OCI-LY3 (cell line): ENCODE data around the gene THEM5.

ENCODE experiments used
- H2AFZ ChIP-seq: fragments of 200-600, 300-600 bp; shearing (Covaris generic); 2 replicates; pipeline ENCODE4 v1.6.0; 2014; ENCODE audit warnings: antibody characterized with exemption, low read depth, low read length
- H3K27ac ChIP-seq: fragments of 200-600, 300-600 bp; sonication (generic); 2 replicates; pipeline ENCODE4 v1.5.1; 2014; ENCODE audit warnings: mild to moderate bottlenecking, low read length, moderate library complexity, mixed read lengths
- H3K27me3 ChIP-seq: fragments of 200-600, 300-600 bp; sonication (generic); 2 replicates; pipeline ENCODE4 v1.6.1; 2014; ENCODE audit warnings: low read depth, low read length, mixed read lengths
- H3K36me3 ChIP-seq: fragments of 200-600, 300-600 bp; sonication (generic); replicated peaks from 2 replicates; pipeline ENCODE3; 2014; ENCODE audit warnings: low read depth, low read length, mixed read lengths
- H3K4me1 ChIP-seq: fragments of 300-600, 200-600 bp; sonication (generic); 2 replicates; pipeline ENCODE4 v1.6.1; 2014; ENCODE audit warnings: low read length, mixed read lengths
- H3K4me2 ChIP-seq: fragments of 200-600, 300-600 bp; sonication (generic); 2 replicates; pipeline ENCODE4 v1.6.1; 2014; ENCODE audit warnings: low read length, mixed read lengths
- H3K4me3 ChIP-seq: fragments of 300-600, 200-600 bp; sonication (generic); 2 replicates; pipeline ENCODE4 v1.5.1; 2014; ENCODE audit warnings: antibody characterized with exemption, mild to moderate bottlenecking, low read length, moderate library complexity
- H3K79me2 ChIP-seq: fragments of 300-600, 200-600 bp; shearing (Covaris generic); 2 replicates; pipeline ENCODE4 v1.6.1; 2014; ENCODE audit warnings: mild to moderate bottlenecking, low read length, mixed read lengths
- H3K9ac ChIP-seq: fragments of 300-600, 200-600 bp; shearing (Covaris generic); 2 replicates; pipeline ENCODE4 v1.6.0; 2014; ENCODE audit warnings: mild to moderate bottlenecking, low read length, moderate library complexity
- H3K9me3 ChIP-seq: fragments of 200-600, 300-600 bp; shearing (Covaris generic); 2 replicates; pipeline ENCODE4 v1.6.1; 2014; ENCODE audit warnings: low read length, mixed read lengths; ENCODE audit not compliant: insufficient read depth
- H4K20me1 ChIP-seq: fragments of 200-600, 300-600 bp; sonication (generic); 2 replicates; pipeline ENCODE4 v1.6.1; 2016; ENCODE audit warnings: low read length, mixed read lengths; ENCODE audit not compliant: insufficient read depth
- EZH2phosphoT487 ChIP-seq: fragments of 200-600 bp; shearing (Covaris generic); IDR thresholded peaks from 2 replicates; pipeline ENCODE4 v1.6.1; 2018; ENCODE audit warnings: antibody characterized with exemption, mixed run types, low read depth
- TF ChIP-seq, protein P1 (sequence below): fragments of 200-600, 300-600 bp; sonication (generic); IDR thresholded peaks from 2 replicates; pipeline ENCODE4 v1.5.1; 2014; ENCODE audit warnings: antibody characterized with exemption, low read length, low read depth

Gene THEM5

GRCh38 chr1:151807131-151807530, 46.4 kb downstream of the THEM5 start:
- no peaks in the 10 kb centered on the region for H3K79me2 ChIP-seq
- H3K9me3 ChIP-seq = no peaks in the 10 kb centered on the region
- peaks cover 32% of the 10 kb centered on the region for H3K27me3 ChIP-seq
- TF ChIP-seq EZH2phosphoT487 = no peak
- TF ChIP-seq, protein P1, sequence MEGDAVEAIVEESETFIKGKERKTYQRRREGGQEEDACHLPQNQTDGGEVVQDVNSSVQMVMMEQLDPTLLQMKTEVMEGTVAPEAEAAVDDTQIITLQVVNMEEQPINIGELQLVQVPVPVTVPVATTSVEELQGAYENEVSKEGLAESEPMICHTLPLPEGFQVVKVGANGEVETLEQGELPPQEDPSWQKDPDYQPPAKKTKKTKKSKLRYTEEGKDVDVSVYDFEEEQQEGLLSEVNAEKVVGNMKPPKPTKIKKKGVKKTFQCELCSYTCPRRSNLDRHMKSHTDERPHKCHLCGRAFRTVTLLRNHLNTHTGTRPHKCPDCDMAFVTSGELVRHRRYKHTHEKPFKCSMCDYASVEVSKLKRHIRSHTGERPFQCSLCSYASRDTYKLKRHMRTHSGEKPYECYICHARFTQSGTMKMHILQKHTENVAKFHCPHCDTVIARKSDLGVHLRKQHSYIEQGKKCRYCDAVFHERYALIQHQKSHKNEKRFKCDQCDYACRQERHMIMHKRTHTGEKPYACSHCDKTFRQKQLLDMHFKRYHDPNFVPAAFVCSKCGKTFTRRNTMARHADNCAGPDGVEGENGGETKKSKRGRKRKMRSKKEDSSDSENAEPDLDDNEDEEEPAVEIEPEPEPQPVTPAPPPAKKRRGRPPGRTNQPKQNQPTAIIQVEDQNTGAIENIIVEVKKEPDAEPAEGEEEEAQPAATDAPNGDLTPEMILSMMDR = no peak
- no peaks in the 10 kb centered on the region for H3K36me3 ChIP-seq
- no peak overlapping the region for H2AFZ ChIP-seq
- no peak overlapping the region for H3K9ac ChIP-seq
- no peak overlapping the region for H3K4me3 ChIP-seq
- no peak overlapping the region for H3K27ac ChIP-seq
- H4K20me1 ChIP-seq = no peaks in the 10 kb centered on the region
- H3K4me1 ChIP-seq = peaks cover 5% of the 10 kb centered on the region; the same call in 1 of the 2 replicates
- no peak overlapping the region for H3K4me2 ChIP-seq

- Histone ChIP-seq H3K9me3 (no peaks in the 10 kb centered on the region), H3K4me2 (no peak overlapping the region), H2AFZ (no peak overlapping the region), H3K4me3 (no peak overlapping the region), H3K9ac (no peak overlapping the region), H3K27ac (no peak overlapping the region), H3K4me1 (peaks cover 5% of the 10 kb centered on the region; the same call in 1 of the 2 replicates), H3K36me3 (no peaks in the 10 kb centered on the region), H4K20me1 (no peaks in the 10 kb centered on the region), H3K27me3 (peaks cover 34% of the 10 kb centered on the region), H3K79me2 (no peaks in the 10 kb centered on the region)
- no peak for TF ChIP-seq EZH2phosphoT487
- TF ChIP-seq, protein P1 = no peak
Measured at GRCh38 chr1:151806170-151806569, 47.3 kb downstream of the THEM5 start.

DNA sequence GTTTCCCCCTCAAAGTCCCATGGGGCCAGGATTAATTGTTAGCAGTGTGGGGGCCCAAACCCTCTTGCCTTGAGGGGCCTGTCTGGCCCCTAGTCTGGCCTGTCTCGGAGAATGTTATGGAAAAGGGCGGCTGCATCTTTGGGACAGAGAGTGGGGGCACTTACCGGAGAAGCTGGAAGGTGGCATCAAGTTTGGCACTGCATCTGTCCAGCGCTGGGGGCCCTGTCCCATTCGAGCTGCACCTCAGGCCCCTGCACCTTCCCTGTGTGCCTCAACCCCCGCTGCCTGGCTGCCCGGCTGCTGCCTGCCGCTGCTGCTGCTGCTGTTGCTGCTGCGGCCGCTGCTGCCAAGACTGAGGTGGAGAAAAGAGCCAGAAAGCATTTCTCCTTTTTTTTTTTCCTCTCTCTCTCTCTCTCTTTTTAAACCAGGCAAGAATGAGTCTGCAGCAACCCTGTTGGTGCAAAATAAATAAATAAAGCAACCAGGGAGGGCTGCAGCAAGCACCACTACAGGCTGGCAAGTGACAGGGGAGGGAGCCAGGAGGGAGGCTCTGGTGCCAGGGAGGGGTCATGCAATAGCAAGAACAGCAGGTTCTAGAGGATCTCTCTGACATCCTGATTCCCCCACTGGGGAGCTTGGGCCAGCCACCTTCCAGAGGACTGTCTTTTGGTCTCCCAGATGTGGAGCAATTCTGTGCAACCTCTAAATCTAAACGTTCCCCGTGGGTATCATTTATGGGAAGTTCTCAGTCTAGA, 48.3 kb downstream of the THEM5 start, which contains the start of gene LINGO4:
Gene LINGO4, minus strand, starts transcription at position 354 of the 755 bp plus-strand sequence. CDS start 2,715 bp downstream, outside the sequence.
- no peaks in the 10 kb centered on the region for H3K9me3 ChIP-seq
- H3K4me3 ChIP-seq = no peak within 1 kb of the TSS
- no peak for TF ChIP-seq EZH2phosphoT487
- TF ChIP-seq, protein P1 = no peak
- no peak within 1 kb of the TSS for H3K9ac ChIP-seq
- peaks cover 5% of the 10 kb centered on the region; the same call in 1 of the 2 replicates for H3K4me1 ChIP-seq
- H3K36me3 ChIP-seq = no peaks in the 10 kb centered on the region
- no peaks in the 10 kb centered on the region for H4K20me1 ChIP-seq
- peaks cover 43% of the 10 kb centered on the region for H3K27me3 ChIP-seq
- no peak within 1 kb of the TSS for H3K4me2 ChIP-seq
- no peak within 1 kb of the TSS for H3K27ac ChIP-seq
- no peaks in the 10 kb centered on the region for H3K79me2 ChIP-seq
- no peak within 1 kb of the TSS for H2AFZ ChIP-seq

DNA sequence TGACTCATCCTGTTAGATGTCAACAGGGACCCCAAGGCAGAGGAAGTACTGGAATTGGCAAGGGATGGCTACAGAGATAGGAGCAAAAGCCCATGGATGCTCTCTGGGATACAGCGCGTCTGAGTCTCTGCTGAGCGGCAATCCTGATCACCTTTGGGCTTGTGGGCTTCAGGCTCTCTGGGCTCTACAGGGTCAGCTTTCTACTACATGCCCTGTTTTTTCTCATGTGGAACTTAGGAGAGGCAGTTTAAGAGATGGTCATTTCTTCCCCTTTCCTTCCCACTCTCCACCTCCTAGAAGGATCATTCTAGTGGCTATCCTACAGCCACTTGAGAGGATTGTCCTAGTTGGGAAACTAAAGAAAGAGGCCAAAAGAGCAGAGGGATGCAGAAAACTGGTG, 49.6 kb downstream of the THEM5 start:
- Histone ChIP-seq H3K9ac (no peak overlapping the region), H3K4me3 (no peak overlapping the region), H3K9me3 (no peaks in the 10 kb centered on the region), H3K27me3 (peaks cover 56% of the 10 kb centered on the region), H3K4me2 (no peak overlapping the region), H3K4me1 (peaks cover 5% of the 10 kb centered on the region; the same call in 1 of the 2 replicates), H3K27ac (no peak overlapping the region), H3K79me2 (no peaks in the 10 kb centered on the region), H4K20me1 (no peaks in the 10 kb centered on the region), H3K36me3 (no peaks in the 10 kb centered on the region), H2AFZ (no peak overlapping the region)
- no peak for TF ChIP-seq EZH2phosphoT487
- TF ChIP-seq, protein P1 = no peak
